ENCODE measurements around the gene SLC24A3.

The SLC24A3 gene

DNA sequence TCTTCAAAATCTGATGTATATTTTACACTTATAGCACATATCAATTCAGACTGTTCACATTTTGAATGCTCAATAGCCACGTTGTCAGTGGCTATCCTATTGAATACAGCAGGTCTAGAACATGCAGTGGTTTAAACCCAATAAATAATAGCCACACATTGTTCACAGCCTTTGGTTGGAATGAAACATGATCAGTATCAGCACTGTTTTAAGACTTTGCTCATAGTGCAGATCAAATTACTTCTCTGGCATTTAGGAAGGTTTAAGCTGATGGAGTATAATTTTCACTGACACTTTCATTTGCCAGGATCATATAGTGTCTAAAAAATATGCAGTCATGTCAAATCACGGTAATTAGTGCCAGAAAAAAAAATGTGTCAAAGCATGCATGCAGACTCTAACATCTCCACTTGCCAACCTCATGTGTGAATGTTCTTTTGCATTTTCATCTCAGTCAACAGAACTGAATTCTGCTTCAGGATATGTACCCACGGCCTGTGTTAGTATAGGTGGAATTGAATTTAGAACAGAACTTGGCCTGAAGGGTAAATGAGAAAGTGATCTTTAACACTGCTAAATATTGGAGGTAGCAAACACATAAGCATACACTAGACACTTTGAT is 184.1 kb downstream of the SLC24A3 start:
- no peaks in the 10 kb centered on the region for H3K27me3 ChIP-seq (ENCODE audit: control insufficient read depth, insufficient read depth, low read length)
- H3K9ac ChIP-seq (ENCODE audit: low read length) = no peak overlapping the region
- no peaks in the 10 kb centered on the region for H3K36me3 ChIP-seq (ENCODE audit: control insufficient read depth, insufficient read depth, low read length)
- H3K4me3 ChIP-seq (ENCODE audit: low read length) = no peak overlapping the region
- H3K27ac ChIP-seq (ENCODE audit: low read depth, low read length) = no peak overlapping the region
- H3K4me1 ChIP-seq (ENCODE audit: control insufficient read depth, insufficient read depth, low read length) = no peaks in the 10 kb centered on the region

DNA sequence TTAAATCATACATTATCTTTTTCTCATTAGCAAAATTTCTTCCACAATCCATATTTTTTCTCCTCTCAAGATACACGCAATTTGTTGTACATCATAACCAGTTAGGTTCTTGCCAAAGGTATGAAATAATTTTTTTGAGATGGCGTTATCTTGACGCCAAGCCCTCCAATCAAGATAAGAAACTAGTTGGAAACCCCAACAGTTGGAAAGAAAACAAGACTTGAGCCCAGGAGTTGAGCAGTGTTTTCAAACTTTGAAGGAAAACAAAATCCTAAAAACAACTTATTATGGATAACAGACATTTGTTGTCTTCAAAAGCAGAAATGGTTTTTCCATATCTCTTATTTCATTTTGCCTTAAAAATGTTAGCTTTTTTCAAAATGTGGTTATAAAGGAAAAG is 184.8 kb downstream of the SLC24A3 start:
- H3K27me3 ChIP-seq (ENCODE audit: control insufficient read depth, insufficient read depth, low read length) = no peaks in the 10 kb centered on the region
- no peaks in the 10 kb centered on the region for H3K4me1 ChIP-seq (ENCODE audit: control insufficient read depth, insufficient read depth, low read length)
- H3K9ac ChIP-seq (ENCODE audit: low read length) = no peak overlapping the region
- no peaks in the 10 kb centered on the region for H3K36me3 ChIP-seq (ENCODE audit: control insufficient read depth, insufficient read depth, low read length)
- H3K4me3 ChIP-seq (ENCODE audit: low read length) = no peak overlapping the region
- no peak overlapping the region for H3K27ac ChIP-seq (ENCODE audit: low read depth, low read length)

DNA sequence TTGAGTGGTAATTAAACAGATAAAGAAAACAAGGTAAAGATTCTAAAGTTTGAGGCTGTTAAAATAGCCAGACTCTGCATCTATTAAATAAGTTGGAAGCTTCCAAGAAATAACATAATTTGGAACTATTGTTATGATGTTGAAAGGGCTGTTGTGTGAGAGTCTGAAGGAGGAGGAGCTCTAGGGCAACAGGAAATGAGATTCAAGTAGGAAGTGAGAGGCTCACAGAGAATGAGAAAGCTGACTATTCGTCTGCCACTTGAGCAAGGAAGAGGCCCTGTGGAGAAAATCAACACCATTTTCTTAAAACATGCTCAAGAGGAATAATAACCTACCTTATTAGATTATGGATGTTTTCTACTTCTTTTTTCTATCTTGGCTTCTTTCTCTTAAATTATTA is 185.2 kb downstream of the SLC24A3 start:
- no peak overlapping the region for H3K9ac ChIP-seq (ENCODE audit: low read length)
- no peaks in the 10 kb centered on the region for H3K4me1 ChIP-seq (ENCODE audit: control insufficient read depth, insufficient read depth, low read length)
- H3K4me3 ChIP-seq (ENCODE audit: low read length) = no peak overlapping the region
- H3K27ac ChIP-seq (ENCODE audit: low read depth, low read length) = no peak overlapping the region
- H3K27me3 ChIP-seq (ENCODE audit: control insufficient read depth, insufficient read depth, low read length) = no peaks in the 10 kb centered on the region
- no peaks in the 10 kb centered on the region for H3K36me3 ChIP-seq (ENCODE audit: control insufficient read depth, insufficient read depth, low read length)

DNA sequence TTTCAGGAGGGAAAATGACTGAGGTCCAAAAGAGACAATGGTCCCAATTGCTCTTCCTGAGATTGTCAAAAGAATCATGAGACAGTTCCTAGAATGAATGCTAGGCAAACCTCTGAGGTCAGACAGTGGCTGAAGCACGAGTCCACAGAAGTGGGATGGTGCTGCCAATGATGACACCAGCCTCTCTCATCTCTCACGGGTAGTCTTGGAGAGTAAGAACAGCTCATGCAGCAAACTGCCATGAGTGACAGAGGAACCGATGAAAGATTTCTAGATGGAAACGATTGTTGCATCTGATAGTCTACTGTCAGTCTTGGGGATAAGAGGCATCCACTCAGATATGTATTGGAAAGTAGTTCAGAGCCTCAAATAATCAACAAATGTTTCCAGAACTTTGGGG is 188.7 kb downstream of the SLC24A3 start:
- no peak overlapping the region for H3K9ac ChIP-seq (ENCODE audit: low read length)
- no peaks in the 10 kb centered on the region for H3K36me3 ChIP-seq (ENCODE audit: control insufficient read depth, insufficient read depth, low read length)
- no peak overlapping the region for H3K4me3 ChIP-seq (ENCODE audit: low read length)
- no peaks in the 10 kb centered on the region for H3K4me1 ChIP-seq (ENCODE audit: control insufficient read depth, insufficient read depth, low read length)
- H3K27me3 ChIP-seq (ENCODE audit: control insufficient read depth, insufficient read depth, low read length) = no peaks in the 10 kb centered on the region
- H3K27ac ChIP-seq (ENCODE audit: low read depth, low read length) = no peak overlapping the region

GRCh38 chr20:19403549-19403948 is 191.1 kb downstream of the SLC24A3 start:
- no peaks in the 10 kb centered on the region for H3K27me3 ChIP-seq (ENCODE audit: control insufficient read depth, insufficient read depth, low read length)
- no peak overlapping the region for H3K4me3 ChIP-seq (ENCODE audit: low read length)
- no peak overlapping the region for H3K9ac ChIP-seq (ENCODE audit: low read length)
- no peak overlapping the region for H3K27ac ChIP-seq (ENCODE audit: low read depth, low read length)
- no peaks in the 10 kb centered on the region for H3K36me3 ChIP-seq (ENCODE audit: control insufficient read depth, insufficient read depth, low read length)
- no peaks in the 10 kb centered on the region for H3K4me1 ChIP-seq (ENCODE audit: control insufficient read depth, insufficient read depth, low read length)

- H3K27me3 ChIP-seq (ENCODE audit: control insufficient read depth, insufficient read depth, low read length) = no peaks in the 10 kb centered on the region
These were observed 192.4 kb downstream of the SLC24A3 start for GRCh38 chr20:19404826-19405225.

GRCh38 chr20:19405958-19406357 is 193.5 kb downstream of the SLC24A3 start:
- no peak overlapping the region for H3K4me3 ChIP-seq (ENCODE audit: low read length)
- no peaks in the 10 kb centered on the region for H3K4me1 ChIP-seq (ENCODE audit: control insufficient read depth, insufficient read depth, low read length)
- H3K27me3 ChIP-seq (ENCODE audit: control insufficient read depth, insufficient read depth, low read length) = no peaks in the 10 kb centered on the region
- H3K36me3 ChIP-seq (ENCODE audit: control insufficient read depth, insufficient read depth, low read length) = no peaks in the 10 kb centered on the region
- no peak overlapping the region for H3K9ac ChIP-seq (ENCODE audit: low read length)
- H3K27ac ChIP-seq (ENCODE audit: low read depth, low read length) = no peak overlapping the region

More at GRCh38 chr20:19404826-19405225, 192.4 kb downstream of the SLC24A3 start:
- Histone ChIP-seq H3K4me3 (ENCODE audit: low read length) (no peak overlapping the region), H3K36me3 (ENCODE audit: control insufficient read depth, insufficient read depth, low read length) (no peaks in the 10 kb centered on the region), H3K9ac (ENCODE audit: low read length) (no peak overlapping the region), H3K4me1 (ENCODE audit: control insufficient read depth, insufficient read depth, low read length) (no peaks in the 10 kb centered on the region), H3K27ac (ENCODE audit: low read depth, low read length) (no peak overlapping the region)

GRCh38 chr20:19406381-19406780 is 193.9 kb downstream of the SLC24A3 start:
- H3K9ac ChIP-seq (ENCODE audit: low read length) = no peak overlapping the region
- H3K36me3 ChIP-seq (ENCODE audit: control insufficient read depth, insufficient read depth, low read length) = no peaks in the 10 kb centered on the region
- H3K4me1 ChIP-seq (ENCODE audit: control insufficient read depth, insufficient read depth, low read length) = no peaks in the 10 kb centered on the region
- no peak overlapping the region for H3K27ac ChIP-seq (ENCODE audit: low read depth, low read length)
- no peaks in the 10 kb centered on the region for H3K27me3 ChIP-seq (ENCODE audit: control insufficient read depth, insufficient read depth, low read length)
- no peak overlapping the region for H3K4me3 ChIP-seq (ENCODE audit: low read length)

DNA sequence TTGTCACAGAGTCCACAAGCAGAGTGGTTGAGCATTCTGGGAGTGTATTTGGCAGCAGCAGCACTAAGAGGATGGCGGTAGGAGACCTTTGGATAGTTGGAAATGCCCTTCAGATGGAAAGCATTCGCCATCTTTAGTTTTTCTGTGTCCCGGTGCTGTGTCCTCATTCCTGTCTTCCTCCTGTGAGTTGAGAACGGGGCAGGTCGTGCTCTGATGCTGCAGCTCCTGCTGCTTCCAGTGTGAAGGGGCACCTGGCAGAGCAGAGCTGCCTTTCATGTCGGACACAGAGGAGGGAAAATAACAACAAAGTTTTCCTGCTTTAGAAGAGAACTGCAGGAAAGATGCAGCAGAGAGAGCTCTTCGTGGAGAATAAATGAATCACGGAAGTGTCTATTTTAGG is 194.8 kb downstream of the SLC24A3 start:
- Histone ChIP-seq H3K36me3 (ENCODE audit: control insufficient read depth, insufficient read depth, low read length) (no peaks in the 10 kb centered on the region), H3K4me3 (ENCODE audit: low read length) (no peak overlapping the region), H3K27me3 (ENCODE audit: control insufficient read depth, insufficient read depth, low read length) (no peaks in the 10 kb centered on the region), H3K27ac (ENCODE audit: low read depth, low read length) (no peak overlapping the region), H3K9ac (ENCODE audit: low read length) (no peak overlapping the region), H3K4me1 (ENCODE audit: control insufficient read depth, insufficient read depth, low read length) (no peaks in the 10 kb centered on the region)

DNA sequence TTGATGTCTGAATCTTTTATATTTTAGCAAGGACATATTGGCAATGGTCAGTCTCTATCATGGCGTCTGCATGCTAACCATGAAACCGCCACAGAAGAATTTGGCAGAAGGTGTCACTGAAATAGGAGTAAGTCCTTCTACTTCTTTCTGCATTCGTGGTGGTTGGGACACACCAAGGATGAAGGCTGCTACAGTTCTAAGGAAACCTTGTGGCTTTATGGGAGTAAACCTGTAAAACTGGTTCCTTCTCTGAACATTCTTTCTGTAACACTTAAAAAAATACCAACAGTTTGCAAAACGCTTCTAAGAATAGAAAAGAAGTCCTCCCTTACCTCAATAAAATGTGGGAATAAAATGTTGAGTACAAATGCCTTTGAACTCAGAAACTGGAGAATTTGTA is 195.3 kb downstream of the SLC24A3 start:
- Histone ChIP-seq H3K4me1 (ENCODE audit: control insufficient read depth, insufficient read depth, low read length) (no peaks in the 10 kb centered on the region), H3K36me3 (ENCODE audit: control insufficient read depth, insufficient read depth, low read length) (no peaks in the 10 kb centered on the region), H3K27me3 (ENCODE audit: control insufficient read depth, insufficient read depth, low read length) (no peaks in the 10 kb centered on the region), H3K4me3 (ENCODE audit: low read length) (no peak overlapping the region), H3K9ac (ENCODE audit: low read length) (no peak overlapping the region), H3K27ac (ENCODE audit: low read depth, low read length) (no peak overlapping the region)

DNA sequence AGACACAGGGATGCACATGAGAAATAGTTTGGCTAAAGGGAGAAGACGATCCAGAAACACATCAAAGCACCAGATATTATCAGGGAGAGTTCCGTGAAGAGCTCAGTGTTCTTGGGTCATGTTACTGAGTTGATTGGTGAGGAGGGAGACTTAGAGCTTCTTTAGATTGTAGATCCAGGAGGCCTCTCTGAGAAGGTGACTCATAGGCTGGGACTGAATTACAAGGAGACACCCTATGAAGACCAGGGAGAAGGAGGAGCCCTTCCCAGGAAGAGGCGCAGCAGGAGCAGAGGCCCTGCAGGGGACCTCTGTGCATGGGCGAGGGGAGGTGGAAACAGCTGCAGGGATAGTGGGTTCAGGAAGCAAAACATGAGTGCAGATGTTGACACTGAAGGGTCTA is 196.5 kb downstream of the SLC24A3 start:
- no peak overlapping the region for H3K27ac ChIP-seq (ENCODE audit: low read depth, low read length)
- no peaks in the 10 kb centered on the region for H3K27me3 ChIP-seq (ENCODE audit: control insufficient read depth, insufficient read depth, low read length)

DNA sequence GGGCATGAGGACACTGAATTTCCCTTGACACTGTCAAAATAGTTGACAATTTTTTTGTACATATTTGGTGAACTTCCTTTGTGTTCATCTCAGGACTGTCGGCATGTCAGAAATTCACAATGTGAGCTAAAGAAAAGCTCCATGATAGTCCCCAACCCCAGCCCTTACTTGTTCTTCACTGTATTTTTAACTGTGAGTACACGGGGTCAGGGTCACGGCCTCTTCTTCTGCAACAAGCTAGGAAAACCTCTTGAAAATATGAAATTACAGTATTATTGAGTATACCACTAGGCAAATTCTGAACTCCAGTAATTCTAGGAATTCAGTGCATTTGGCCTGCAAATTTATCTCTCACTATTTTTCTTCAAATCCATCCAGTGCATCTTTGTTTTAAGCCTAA is 199.4 kb downstream of the SLC24A3 start:
- Histone ChIP-seq H3K27me3 (ENCODE audit: control insufficient read depth, insufficient read depth, low read length) (no peaks in the 10 kb centered on the region), H3K4me1 (ENCODE audit: control insufficient read depth, insufficient read depth, low read length) (no peaks in the 10 kb centered on the region), H3K4me3 (ENCODE audit: low read length) (no peak overlapping the region), H3K9ac (ENCODE audit: low read length) (no peak overlapping the region), H3K36me3 (ENCODE audit: control insufficient read depth, insufficient read depth, low read length) (no peaks in the 10 kb centered on the region), H3K27ac (ENCODE audit: low read depth, low read length) (no peak overlapping the region)

More for the DNA sequence above, 196.5 kb downstream of the SLC24A3 start:
- Histone ChIP-seq H3K9ac (ENCODE audit: low read length) (no peak overlapping the region), H3K36me3 (ENCODE audit: control insufficient read depth, insufficient read depth, low read length) (no peaks in the 10 kb centered on the region), H3K4me1 (ENCODE audit: control insufficient read depth, insufficient read depth, low read length) (no peaks in the 10 kb centered on the region), H3K4me3 (ENCODE audit: low read length) (no peak overlapping the region)

DNA sequence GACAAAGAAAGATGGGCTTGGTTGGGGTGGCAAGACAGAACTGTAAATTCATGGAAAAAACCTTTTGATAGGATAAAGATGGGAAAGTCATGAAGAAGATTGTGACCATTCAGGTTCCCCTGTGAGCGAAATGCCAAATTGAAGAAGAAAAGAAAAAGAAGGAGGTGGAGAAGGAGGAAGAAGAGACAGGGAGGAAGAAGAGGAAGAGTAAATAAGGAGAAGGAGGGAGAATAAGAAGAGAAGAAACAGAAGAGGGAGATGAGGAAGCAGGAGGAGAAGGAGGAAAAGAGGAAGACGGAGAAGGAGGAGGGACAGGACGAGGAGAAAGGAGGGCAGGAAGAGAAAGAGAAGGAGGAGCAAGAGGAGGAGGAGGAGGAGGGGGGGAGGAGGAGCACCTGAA is 199.8 kb downstream of the SLC24A3 start:
- Histone ChIP-seq H3K27ac (ENCODE audit: low read depth, low read length) (no peak overlapping the region), H3K4me1 (ENCODE audit: control insufficient read depth, insufficient read depth, low read length) (no peaks in the 10 kb centered on the region), H3K9ac (ENCODE audit: low read length) (no peak overlapping the region), H3K27me3 (ENCODE audit: control insufficient read depth, insufficient read depth, low read length) (no peaks in the 10 kb centered on the region), H3K36me3 (ENCODE audit: control insufficient read depth, insufficient read depth, low read length) (no peaks in the 10 kb centered on the region), H3K4me3 (ENCODE audit: low read length) (no peak overlapping the region)

All from rectal smooth muscle tissue (tissue), 1 donor.